ENCODE results near the gene CCDC102B. TPM values are rescaled to one million over a fixed set of nuclear protein-coding genes. Genes with fewer than 3 reads are reported as not detected.
"Not testable (repeated sequence)": the region's sequence is repeated elsewhere in the genome, so short reads cannot be mapped to it uniquely, and the experiment has no call there.

Gene CCDC102B
- total RNA-seq, 2 experiments from 2014 or later: 2.1 to 2.4 TPM

GRCh38 chr18:68865503-68865902 is 67.6 kb downstream of the CCDC102B start:
- ChIA-PET CTCF (no interaction called here), POLR2A (no interaction called here)
- H3K27ac Mint-ChIP-seq: no peak overlapping the region
- no peak for DNase-seq
- H3K4me3 Mint-ChIP-seq: no peak overlapping the region
- intact Hi-C loops (cut with micrococcal nuclease): no loop called here
- H3K36me3 Mint-ChIP-seq: no peaks in the 10 kb centered on the region
- H3K9me3 Mint-ChIP-seq: no peaks in the 10 kb centered on the region
- H3K4me1 Mint-ChIP-seq (ENCODE audit: low read depth): no peaks in the 10 kb centered on the region
- no peaks in the 10 kb centered on the region for H3K27me3 Mint-ChIP-seq

GRCh38 chr18:68873003-68873402 is 75.1 kb downstream of the CCDC102B start:
- CTCF ChIA-PET: no interaction called here
- intact Hi-C loops (cut with micrococcal nuclease): no loop called here
- DNase-seq: no peak
- no peaks in the 10 kb centered on the region for H3K27me3 Mint-ChIP-seq
- no peaks in the 10 kb centered on the region for H3K9me3 Mint-ChIP-seq
- no peaks in the 10 kb centered on the region for H3K36me3 Mint-ChIP-seq
- POLR2A ChIA-PET: no interaction called here
- H3K27ac Mint-ChIP-seq: no peak overlapping the region
- no peak overlapping the region for H3K4me3 Mint-ChIP-seq
- no peaks in the 10 kb centered on the region for H3K4me1 Mint-ChIP-seq (ENCODE audit: low read depth)

GRCh38 chr18:68874361-68874760 is 76.5 kb downstream of the CCDC102B start:
- CTCF ChIA-PET: no interaction called here
- H3K27me3 Mint-ChIP-seq: no peaks in the 10 kb centered on the region
- DNase-seq: no peak
- H3K27ac Mint-ChIP-seq: no peak overlapping the region
- no peaks in the 10 kb centered on the region for H3K4me1 Mint-ChIP-seq (ENCODE audit: low read depth)
- intact Hi-C loops (cut with micrococcal nuclease): no loop called here
- no peaks in the 10 kb centered on the region for H3K9me3 Mint-ChIP-seq
- no peaks in the 10 kb centered on the region for H3K36me3 Mint-ChIP-seq
- POLR2A ChIA-PET: no interaction called here
- H3K4me3 Mint-ChIP-seq: no peak overlapping the region

- H3K36me3 Mint-ChIP-seq; H3K4me3 Mint-ChIP-seq; H3K27ac Mint-ChIP-seq; H3K9me3 Mint-ChIP-seq; intact Hi-C loops (cut with micrococcal nuclease); DNase-seq; H3K27me3 Mint-ChIP-seq; POLR2A ChIA-PET; H3K4me1 Mint-ChIP-seq (ENCODE audit: low read depth): not testable (repeated sequence)
- CTCF ChIA-PET: interaction anchor here (1.0 kb wide), 1 partner anchor 31 kb away, joined by 4 read pairs; no protein-coding TSS in a partner anchor
These were observed 82.1 kb downstream of the CCDC102B start for GRCh38 chr18:68879947-68880346.

GRCh38 chr18:68887410-68887809 is 89.5 kb downstream of the CCDC102B start:
- H3K27me3 Mint-ChIP-seq: no peaks in the 10 kb centered on the region
- no peaks in the 10 kb centered on the region for H3K9me3 Mint-ChIP-seq
- no peak overlapping the region for H3K27ac Mint-ChIP-seq
- no peak overlapping the region for H3K4me3 Mint-ChIP-seq
- no peaks in the 10 kb centered on the region for H3K36me3 Mint-ChIP-seq
- no peak for DNase-seq
- H3K4me1 Mint-ChIP-seq (ENCODE audit: low read depth): no peaks in the 10 kb centered on the region
- ChIA-PET CTCF (no interaction called here), POLR2A (no interaction called here)
- intact Hi-C loops (cut with micrococcal nuclease): no loop called here

- CTCF ChIA-PET: no interaction called here
- Mint-ChIP-seq H3K27me3 (no peaks in the 10 kb centered on the region), H3K4me1 (ENCODE audit: low read depth) (no peaks in the 10 kb centered on the region), H3K4me3 (no peak overlapping the region), H3K9me3 (no peaks in the 10 kb centered on the region), H3K27ac (no peak overlapping the region), H3K36me3 (peaks cover 2% of the 10 kb centered on the region)
- intact Hi-C loops (cut with micrococcal nuclease): no loop called here
- DNase-seq: no peak
- POLR2A ChIA-PET: no interaction called here
These were observed 95.5 kb downstream of the CCDC102B start for GRCh38 chr18:68893354-68893753.

- no peak for DNase-seq
- Mint-ChIP-seq H3K9me3 (no peaks in the 10 kb centered on the region), H3K4me3 (no peak overlapping the region), H3K27ac (no peak overlapping the region), H3K36me3 (peaks cover 2% of the 10 kb centered on the region), H3K4me1 (ENCODE audit: low read depth) (no peaks in the 10 kb centered on the region), H3K27me3 (no peaks in the 10 kb centered on the region)
- ChIA-PET POLR2A (no interaction called here), CTCF (no interaction called here)
- intact Hi-C loops (cut with micrococcal nuclease): no loop called here
These were observed 99.4 kb downstream of the CCDC102B start for GRCh38 chr18:68897286-68897685.

- Mint-ChIP-seq H3K27me3 (no peaks in the 10 kb centered on the region), H3K4me3 (no peak overlapping the region), H3K36me3 (no peaks in the 10 kb centered on the region), H3K4me1 (ENCODE audit: low read depth) (peaks cover 5% of the 10 kb centered on the region), H3K27ac (no peak overlapping the region), H3K9me3 (no peaks in the 10 kb centered on the region)
- DNase-seq: no peak
- intact Hi-C loops (cut with micrococcal nuclease): no loop called here
- ChIA-PET POLR2A (no interaction called here), CTCF (no interaction called here)
These were observed 111.7 kb downstream of the CCDC102B start for GRCh38 chr18:68909579-68909978.

GRCh38 chr18:68915061-68915460 is 117.2 kb downstream of the CCDC102B start:
- peaks cover 9% of the 10 kb centered on the region for H3K4me1 Mint-ChIP-seq (ENCODE audit: low read depth)
- H3K27me3 Mint-ChIP-seq: no peaks in the 10 kb centered on the region
- no peaks in the 10 kb centered on the region for H3K9me3 Mint-ChIP-seq
- no peak overlapping the region for H3K4me3 Mint-ChIP-seq
- no peaks in the 10 kb centered on the region for H3K36me3 Mint-ChIP-seq
- ChIA-PET POLR2A (no interaction called here), CTCF (no interaction called here)
- H3K27ac Mint-ChIP-seq: no peak overlapping the region
- DNase-seq: no peak
- intact Hi-C loops (cut with micrococcal nuclease): no loop called here

GRCh38 chr18:68916734-68917133 is 118.9 kb downstream of the CCDC102B start:
- no peak overlapping the region for H3K4me3 Mint-ChIP-seq
- intact Hi-C loops (cut with micrococcal nuclease): no loop called here
- no peaks in the 10 kb centered on the region for H3K27me3 Mint-ChIP-seq
- H3K4me1 Mint-ChIP-seq (ENCODE audit: low read depth): peaks cover 9% of the 10 kb centered on the region
- CTCF ChIA-PET: no interaction called here
- POLR2A ChIA-PET: no interaction called here
- peak; percentile 14 for DNase-seq
- no peaks in the 10 kb centered on the region for H3K9me3 Mint-ChIP-seq
- no peaks in the 10 kb centered on the region for H3K36me3 Mint-ChIP-seq
- no peak overlapping the region for H3K27ac Mint-ChIP-seq

GRCh38 chr18:68918216-68918615 is 120.3 kb downstream of the CCDC102B start:
- intact Hi-C loops (cut with micrococcal nuclease): no loop called here
- ChIA-PET POLR2A (no interaction called here), CTCF (interaction anchor here (0.6 kb wide), 1 partner anchor 15 kb away, joined by 3 read pairs; no protein-coding TSS in a partner anchor)
- Mint-ChIP-seq H3K9me3 (no peaks in the 10 kb centered on the region), H3K27me3 (no peaks in the 10 kb centered on the region), H3K27ac (no peak overlapping the region), H3K36me3 (no peaks in the 10 kb centered on the region), H3K4me3 (no peak overlapping the region), H3K4me1 (ENCODE audit: low read depth) (peaks cover 9% of the 10 kb centered on the region)
- DNase-seq: no peak

GRCh38 chr18:68919900-68920299 is 122.0 kb downstream of the CCDC102B start:
- Mint-ChIP-seq H3K4me1 (ENCODE audit: low read depth) (peaks cover 4% of the 10 kb centered on the region), H3K27ac (no peak overlapping the region), H3K9me3 (no peaks in the 10 kb centered on the region), H3K4me3 (no peak overlapping the region), H3K36me3 (no peaks in the 10 kb centered on the region), H3K27me3 (no peaks in the 10 kb centered on the region)
- CTCF ChIA-PET: no interaction called here
- POLR2A ChIA-PET: no interaction called here
- intact Hi-C loops (cut with micrococcal nuclease): no loop called here
- no peak for DNase-seq

GRCh38 chr18:68922392-68922791 is 124.5 kb downstream of the CCDC102B start:
- no peaks in the 10 kb centered on the region for H3K4me1 Mint-ChIP-seq (ENCODE audit: low read depth)
- no peak overlapping the region for H3K27ac Mint-ChIP-seq
- DNase-seq: no peak
- H3K9me3 Mint-ChIP-seq: no peaks in the 10 kb centered on the region
- intact Hi-C loops (cut with micrococcal nuclease): no loop called here
- ChIA-PET POLR2A (no interaction called here), CTCF (no interaction called here)
- no peaks in the 10 kb centered on the region for H3K36me3 Mint-ChIP-seq
- H3K27me3 Mint-ChIP-seq: no peaks in the 10 kb centered on the region
- no peak overlapping the region for H3K4me3 Mint-ChIP-seq

- H3K36me3 Mint-ChIP-seq: no peaks in the 10 kb centered on the region
- H3K27ac Mint-ChIP-seq: no peak overlapping the region
- no peak overlapping the region for H3K4me3 Mint-ChIP-seq
- ChIA-PET POLR2A (no interaction called here), CTCF (no interaction called here)
- DNase-seq: no peak
- no peaks in the 10 kb centered on the region for H3K9me3 Mint-ChIP-seq
- intact Hi-C loops (cut with micrococcal nuclease): no loop called here
- H3K4me1 Mint-ChIP-seq (ENCODE audit: low read depth): no peaks in the 10 kb centered on the region
- H3K27me3 Mint-ChIP-seq: no peaks in the 10 kb centered on the region
These were observed 127.4 kb downstream of the CCDC102B start for GRCh38 chr18:68925268-68925667.

Measured in activated CD4-positive, alpha-beta memory T cell treated with anti-CD3 and anti-CD28 coated beads for 36 hours (primary cell).